HepG2 (cell line): Measurements from ENCODE around the gene RREB1. TPM values are rescaled to one million over a fixed set of nuclear protein-coding genes. Genes with fewer than 3 reads are reported as not detected.

Experiments used
- DR1 ChIP-seq: sonication (generic); formaldehyde crosslinking; IDR thresholded peaks from 2 replicates; pipeline ENCODE4 v1.8.0; 2021; ENCODE audit warnings: mild to moderate bottlenecking, missing genetic modification reagents, inconsistent platforms
- HNRNPLL ChIP-seq: fragments of 200-400 bp; formaldehyde crosslinking; IDR thresholded peaks from 2 replicates; pipeline ENCODE4 v1.6.1; 2017; ENCODE audit warnings: mild to moderate bottlenecking, low read depth, low read length; ENCODE audit not compliant: poor library complexity, severe bottlenecking
- KDM5B ChIP-seq: sonication (generic); formaldehyde crosslinking; IDR thresholded peaks from 2 replicates; pipeline ENCODE4 v1.4.0; 2020; ENCODE audit warnings: missing genetic modification reagents, mild to moderate bottlenecking, borderline replicate concordance
- MAF1 ChIP-seq: sonication (generic); formaldehyde crosslinking; IDR thresholded peaks from 2 replicates; pipeline ENCODE4 v1.5.0; 2020; ENCODE audit warnings: missing genetic modification reagents, borderline replicate concordance
- RBFOX2 ChIP-seq: fragments of 200-400 bp; formaldehyde crosslinking; IDR thresholded peaks from 2 replicates; pipeline ENCODE4 v1.6.1; 2017; ENCODE audit warnings: low read depth, mild to moderate bottlenecking, low read length
- ZBTB7B ChIP-seq: sonication (generic); formaldehyde crosslinking; IDR thresholded peaks from 2 replicates; pipeline ENCODE4 v1.4.0; 2020; ENCODE audit warnings: missing genetic modification reagents
- ZNF225 ChIP-seq: sonication (generic); formaldehyde crosslinking; IDR thresholded peaks from 2 replicates; pipeline ENCODE4 v1.4.0; 2020; ENCODE audit warnings: mild to moderate bottlenecking, missing genetic modification reagents
- ZNF232 ChIP-seq: sonication (generic); formaldehyde crosslinking; IDR thresholded peaks from 2 replicates; pipeline ENCODE4 v1.4.0; 2020; ENCODE audit warnings: missing genetic modification reagents, borderline replicate concordance
- ZNF431 ChIP-seq: sonication (generic); formaldehyde crosslinking; IDR thresholded peaks from 2 replicates; pipeline ENCODE4 v1.9.0; 2022; ENCODE audit warnings: missing genetic modification reagents, low read depth, mild to moderate bottlenecking, borderline replicate concordance
- ZNF644 ChIP-seq: IDR thresholded peaks from 2 replicates; pipeline ENCODE4 v1.6.1; 2016; ENCODE audit warnings: low read depth
- polyA plus RNA-seq, 8 experiments: library from polyadenylated mRNA; depleted of rRNA in 3 of 8; stranded (reverse) in 7 of 8; unstranded in 1 of 8; fragments of >200 nt; fragmentation: Illumina TruSeq in 4 of 8; extraction: Trizol in 4 of 8; gene quantifications; 2 replicates each; pipeline versions ENCODE4 v1.2.1 to v1.2.3, GENCODE V29; 2011 to 2016; ENCODE audit warnings: low read depth in 4 of 8, missing spikeins in 1 of 8, mixed read lengths in 1 of 8; ENCODE audit not compliant: insufficient read depth in 1 of 8
- total RNA-seq, 5 experiments: library from RNA; depleted of rRNA; stranded (reverse); fragments of >200 nt; fragmentation: Illumina TruSeq; extraction: Trizol; gene quantifications; 2 replicates each; pipeline ENCODE4 v1.2.3, GENCODE V29; 2016; ENCODE audit warnings: low read depth in 1 of 5
- TF ChIP-seq, protein P1 (sequence below): sonication (generic); formaldehyde crosslinking; IDR thresholded peaks from 2 replicates; pipeline ENCODE4 v1.4.0; 2020; ENCODE audit warnings: mild to moderate bottlenecking, missing genetic modification reagents, borderline replicate concordance
- TF ChIP-seq, protein P2 (sequence below), 2 experiments: fragments of 450-650 bp in 1 of 2; sonication (generic) in 1 of 2; formaldehyde crosslinking; IDR thresholded peaks; 2 replicates each; pipeline versions ENCODE4 v1.5.0 to v1.8.0; 2020 to 2022; ENCODE audit warnings: mild to moderate bottlenecking in 1 of 2, missing genetic modification reagents in 1 of 2
- TF ChIP-seq, protein P3 (sequence below): sonication (generic); formaldehyde crosslinking; IDR thresholded peaks from 2 replicates; pipeline ENCODE4 v1.4.0; 2020; ENCODE audit warnings: missing genetic modification reagents, mild to moderate bottlenecking, borderline replicate concordance
- TF ChIP-seq, protein P4 (sequence below): sonication (generic); formaldehyde crosslinking; IDR thresholded peaks from 2 replicates; pipeline ENCODE4 v1.4.0; 2020; ENCODE audit warnings: missing genetic modification reagents, borderline replicate concordance
- TF ChIP-seq, protein P5 (sequence below): IDR thresholded peaks from 2 replicates; pipeline ENCODE4 v1.6.1; 2016; ENCODE audit warnings: low read depth, borderline replicate concordance
- TF ChIP-seq, protein P6 (sequence below): sonication (generic); formaldehyde crosslinking; IDR thresholded peaks from 2 replicates; pipeline ENCODE4 v1.5.1; 2020; ENCODE audit warnings: missing genetic modification reagents, mild to moderate bottlenecking, borderline replicate concordance

Gene RREB1
- total and polyA plus RNA-seq, 2 of the 13 experiments (the other 11 are each of a cell fraction or from before 2014, with no cell fraction given), result 6.1 to 23.2 TPM

DNA sequence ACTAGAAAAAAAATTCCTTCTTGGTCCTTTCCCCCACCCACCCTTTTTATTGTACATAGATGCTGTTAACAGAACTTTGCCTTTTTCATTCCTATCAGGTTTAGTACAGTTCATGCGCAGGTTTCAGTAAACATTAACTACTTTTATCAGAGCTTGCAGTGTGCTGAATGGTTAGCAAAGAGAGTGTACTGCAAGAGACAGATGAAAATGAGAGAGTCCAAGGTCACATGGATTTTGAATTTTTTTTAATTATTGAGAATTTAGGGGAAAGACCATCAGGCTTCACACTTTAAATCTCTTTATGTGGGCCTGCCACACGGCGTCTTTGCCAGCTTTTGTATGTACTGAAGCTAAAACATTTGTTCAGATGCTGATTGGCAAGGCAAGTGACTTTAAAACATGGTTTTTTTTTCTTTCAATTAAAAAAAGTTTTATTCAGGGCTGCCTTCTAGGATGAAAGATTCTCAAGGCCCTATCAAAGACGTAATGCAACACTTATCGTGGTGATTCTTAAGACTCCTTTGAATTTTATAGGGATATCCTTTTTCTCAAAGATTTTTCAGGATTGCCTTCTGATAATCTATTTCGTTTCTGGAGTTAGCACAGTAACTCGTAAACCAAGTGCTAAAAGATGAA lies 32.2 kb downstream of the RREB1 start (continued):
- TF ChIP-seq, protein P1, sequence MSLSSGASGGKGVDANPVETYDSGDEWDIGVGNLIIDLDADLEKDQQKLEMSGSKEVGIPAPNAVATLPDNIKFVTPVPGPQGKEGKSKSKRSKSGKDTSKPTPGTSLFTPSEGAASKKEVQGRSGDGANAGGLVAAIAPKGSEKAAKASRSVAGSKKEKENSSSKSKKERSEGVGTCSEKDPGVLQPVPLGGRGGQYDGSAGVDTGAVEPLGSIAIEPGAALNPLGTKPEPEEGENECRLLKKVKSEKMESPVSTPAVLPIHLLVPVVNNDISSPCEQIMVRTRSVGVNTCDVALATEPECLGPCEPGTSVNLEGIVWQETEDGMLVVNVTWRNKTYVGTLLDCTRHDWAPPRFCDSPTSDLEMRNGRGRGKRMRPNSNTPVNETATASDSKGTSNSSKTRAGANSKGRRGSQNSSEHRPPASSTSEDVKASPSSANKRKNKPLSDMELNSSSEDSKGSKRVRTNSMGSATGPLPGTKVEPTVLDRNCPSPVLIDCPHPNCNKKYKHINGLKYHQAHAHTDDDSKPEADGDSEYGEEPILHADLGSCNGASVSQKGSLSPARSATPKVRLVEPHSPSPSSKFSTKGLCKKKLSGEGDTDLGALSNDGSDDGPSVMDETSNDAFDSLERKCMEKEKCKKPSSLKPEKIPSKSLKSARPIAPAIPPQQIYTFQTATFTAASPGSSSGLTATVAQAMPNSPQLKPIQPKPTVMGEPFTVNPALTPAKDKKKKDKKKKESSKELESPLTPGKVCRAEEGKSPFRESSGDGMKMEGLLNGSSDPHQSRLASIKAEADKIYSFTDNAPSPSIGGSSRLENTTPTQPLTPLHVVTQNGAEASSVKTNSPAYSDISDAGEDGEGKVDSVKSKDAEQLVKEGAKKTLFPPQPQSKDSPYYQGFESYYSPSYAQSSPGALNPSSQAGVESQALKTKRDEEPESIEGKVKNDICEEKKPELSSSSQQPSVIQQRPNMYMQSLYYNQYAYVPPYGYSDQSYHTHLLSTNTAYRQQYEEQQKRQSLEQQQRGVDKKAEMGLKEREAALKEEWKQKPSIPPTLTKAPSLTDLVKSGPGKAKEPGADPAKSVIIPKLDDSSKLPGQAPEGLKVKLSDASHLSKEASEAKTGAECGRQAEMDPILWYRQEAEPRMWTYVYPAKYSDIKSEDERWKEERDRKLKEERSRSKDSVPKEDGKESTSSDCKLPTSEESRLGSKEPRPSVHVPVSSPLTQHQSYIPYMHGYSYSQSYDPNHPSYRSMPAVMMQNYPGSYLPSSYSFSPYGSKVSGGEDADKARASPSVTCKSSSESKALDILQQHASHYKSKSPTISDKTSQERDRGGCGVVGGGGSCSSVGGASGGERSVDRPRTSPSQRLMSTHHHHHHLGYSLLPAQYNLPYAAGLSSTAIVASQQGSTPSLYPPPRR (CRISPR knock-in tag), result peak; percentile 66; the same call in 1 of the 2 replicates
- TF ChIP-seq, protein P2, sequence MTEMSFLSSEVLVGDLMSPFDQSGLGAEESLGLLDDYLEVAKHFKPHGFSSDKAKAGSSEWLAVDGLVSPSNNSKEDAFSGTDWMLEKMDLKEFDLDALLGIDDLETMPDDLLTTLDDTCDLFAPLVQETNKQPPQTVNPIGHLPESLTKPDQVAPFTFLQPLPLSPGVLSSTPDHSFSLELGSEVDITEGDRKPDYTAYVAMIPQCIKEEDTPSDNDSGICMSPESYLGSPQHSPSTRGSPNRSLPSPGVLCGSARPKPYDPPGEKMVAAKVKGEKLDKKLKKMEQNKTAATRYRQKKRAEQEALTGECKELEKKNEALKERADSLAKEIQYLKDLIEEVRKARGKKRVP (CRISPR knock-in tag; IDR thresholded peaks at IDR 0.05), result no peak
- TF ChIP-seq HNRNPLL (no peak), KDM5B (no peak), ZNF232 (CRISPR knock-in tag) (no peak), ZNF431 (CRISPR knock-in tag) (no peak), RBFOX2 (no peak), MAF1 (CRISPR knock-in tag) (no peak), ZNF225 (CRISPR knock-in tag) (no peak), DR1 (CRISPR knock-in tag) (no peak), ZBTB7B (CRISPR knock-in tag) (no peak), ZNF644 (CRISPR knock-in tag) (no peak)
- TF ChIP-seq, protein P3, sequence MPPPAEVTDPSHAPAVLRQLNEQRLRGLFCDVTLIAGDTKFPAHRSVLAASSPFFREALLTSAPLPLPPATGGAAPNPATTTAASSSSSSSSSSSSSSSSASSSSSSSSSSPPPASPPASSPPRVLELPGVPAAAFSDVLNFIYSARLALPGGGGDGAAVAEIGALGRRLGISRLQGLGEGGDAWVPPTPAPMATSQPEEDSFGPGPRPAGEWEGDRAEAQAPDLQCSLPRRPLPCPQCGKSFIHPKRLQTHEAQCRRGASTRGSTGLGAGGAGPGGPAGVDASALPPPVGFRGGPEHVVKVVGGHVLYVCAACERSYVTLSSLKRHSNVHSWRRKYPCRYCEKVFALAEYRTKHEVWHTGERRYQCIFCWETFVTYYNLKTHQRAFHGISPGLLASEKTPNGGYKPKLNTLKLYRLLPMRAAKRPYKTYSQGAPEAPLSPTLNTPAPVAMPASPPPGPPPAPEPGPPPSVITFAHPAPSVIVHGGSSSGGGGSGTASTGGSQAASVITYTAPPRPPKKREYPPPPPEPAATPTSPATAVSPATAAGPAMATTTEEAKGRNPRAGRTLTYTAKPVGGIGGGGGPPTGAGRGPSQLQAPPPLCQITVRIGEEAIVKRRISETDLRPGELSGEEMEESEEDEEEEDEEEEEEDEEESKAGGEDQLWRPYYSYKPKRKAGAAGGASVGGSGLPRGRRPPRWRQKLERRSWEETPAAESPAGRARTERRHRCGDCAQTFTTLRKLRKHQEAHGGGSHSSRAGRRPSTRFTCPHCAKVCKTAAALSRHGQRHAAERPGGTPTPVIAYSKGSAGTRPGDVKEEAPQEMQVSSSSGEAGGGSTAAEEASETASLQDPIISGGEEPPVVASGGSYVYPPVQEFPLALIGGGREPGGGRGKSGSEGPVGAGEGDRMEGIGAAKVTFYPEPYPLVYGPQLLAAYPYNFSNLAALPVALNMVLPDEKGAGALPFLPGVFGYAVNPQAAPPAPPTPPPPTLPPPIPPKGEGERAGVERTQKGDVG (CRISPR knock-in tag), result no peak
- TF ChIP-seq, protein P4, sequence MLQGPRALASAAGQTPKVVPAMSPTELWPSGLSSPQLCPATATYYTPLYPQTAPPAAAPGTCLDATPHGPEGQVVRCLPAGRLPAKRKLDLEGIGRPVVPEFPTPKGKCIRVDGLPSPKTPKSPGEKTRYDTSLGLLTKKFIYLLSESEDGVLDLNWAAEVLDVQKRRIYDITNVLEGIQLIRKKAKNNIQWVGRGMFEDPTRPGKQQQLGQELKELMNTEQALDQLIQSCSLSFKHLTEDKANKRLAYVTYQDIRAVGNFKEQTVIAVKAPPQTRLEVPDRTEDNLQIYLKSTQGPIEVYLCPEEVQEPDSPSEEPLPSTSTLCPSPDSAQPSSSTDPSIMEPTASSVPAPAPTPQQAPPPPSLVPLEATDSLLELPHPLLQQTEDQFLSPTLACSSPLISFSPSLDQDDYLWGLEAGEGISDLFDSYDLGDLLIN (CRISPR knock-in tag), result no peak
- TF ChIP-seq, protein P5, sequence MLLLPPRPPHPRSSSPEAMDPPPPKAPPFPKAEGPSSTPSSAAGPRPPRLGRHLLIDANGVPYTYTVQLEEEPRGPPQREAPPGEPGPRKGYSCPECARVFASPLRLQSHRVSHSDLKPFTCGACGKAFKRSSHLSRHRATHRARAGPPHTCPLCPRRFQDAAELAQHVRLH (CRISPR knock-in tag), result no peak
- TF ChIP-seq, protein P6, sequence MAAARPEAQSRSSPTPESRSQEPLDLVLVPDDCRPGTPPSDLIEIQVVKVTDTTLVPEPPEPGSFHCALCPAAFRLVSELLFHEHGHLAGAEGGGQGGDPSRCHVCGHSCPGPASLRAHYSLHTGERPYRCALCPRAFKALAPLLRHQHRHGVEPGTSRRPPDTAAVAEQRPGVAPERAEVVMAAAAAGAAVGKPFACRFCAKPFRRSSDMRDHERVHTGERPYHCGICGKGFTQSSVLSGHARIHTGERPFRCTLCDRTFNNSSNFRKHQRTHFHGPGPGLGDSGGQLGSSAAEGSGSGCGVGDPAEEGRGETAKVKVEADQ (CRISPR knock-in tag), result no peak
